SU-DHL-6 (cell line): ENCODE results near the gene SLC7A7.
"Not testable (repeated sequence)": the region's sequence is repeated elsewhere in the genome, so short reads cannot be mapped to it uniquely, and the experiment has no call there.

Source experiments
- H2AFZ ChIP-seq: fragments of 200-600 bp; sonication (generic); 2 replicates; pipeline ENCODE4 v1.6.1; 2014; ENCODE audit warnings: low read depth, mild to moderate bottlenecking, moderate library complexity, mixed read lengths, antibody characterized with exemption, low read length; ENCODE audit not compliant: severe bottlenecking
- H3F3A ChIP-seq: fragments of 200-600 bp; shearing (Covaris generic); 2 replicates; pipeline ENCODE4 v1.6.0; 2016; ENCODE audit warnings: antibody characterized with exemption, mild to moderate bottlenecking; ENCODE audit not compliant: insufficient read depth
- H3K27ac ChIP-seq: fragments of 200-600 bp; sonication (generic); 2 replicates; pipeline ENCODE4 v1.5.1; 2016; ENCODE audit warnings: low read depth, mild to moderate bottlenecking, low read length, moderate library complexity, mixed read lengths
- H3K27me3 ChIP-seq: fragments of 200-600 bp; sonication (generic), shearing (Covaris generic); 2 replicates; pipeline ENCODE4 v1.6.0; 2014; ENCODE audit warnings: mild to moderate bottlenecking, low read length
- H3K36me3 ChIP-seq: fragments of 200-600 bp; sonication (generic); 2 replicates; pipeline ENCODE4 v1.6.1; 2014; ENCODE audit warnings: mild to moderate bottlenecking, low read length, mixed read lengths
- H3K4me2 ChIP-seq: fragments of 300-600, 200-600 bp; shearing (Covaris generic), sonication (generic); 2 replicates; pipeline ENCODE4 v1.6.0; 2014; ENCODE audit warnings: low read length, low read depth, mild to moderate bottlenecking; ENCODE audit not compliant: poor library complexity, severe bottlenecking
- H3K4me3 ChIP-seq: fragments of 200-600 bp; sonication (generic); 2 replicates; pipeline ENCODE4 v1.5.1; 2014; ENCODE audit warnings: antibody characterized with exemption, low read length, mild to moderate bottlenecking, mixed read lengths; ENCODE audit not compliant: insufficient read depth, poor library complexity, severe bottlenecking
- H3K79me2 ChIP-seq: fragments of 200-600 bp; sonication (generic); 2 replicates; pipeline ENCODE4 v1.6.1; 2014; ENCODE audit warnings: mild to moderate bottlenecking, low read length, moderate library complexity; ENCODE audit not compliant: insufficient read depth
- H3K9ac ChIP-seq: fragments of 200-600 bp; sonication (generic); 2 replicates; pipeline ENCODE4 v1.7.0; 2014; ENCODE audit warnings: mild to moderate bottlenecking, low read length
- H3K9me2 ChIP-seq: fragments of 200-600 bp; sonication (generic); replicated peaks from 2 replicates; pipeline ENCODE4 v1.6.1; 2014; ENCODE audit warnings: low read length; ENCODE audit not compliant: insufficient read depth
- H3K9me3 ChIP-seq: fragments of 200-600 bp; sonication (generic); 2 replicates; pipeline ENCODE4 v1.6.1; 2014; ENCODE audit warnings: low read length, mixed read lengths; ENCODE audit not compliant: insufficient read depth
- H4K20me1 ChIP-seq: fragments of 200-600 bp; sonication (generic); 2 replicates; pipeline ENCODE4 v1.6.1; 2014; ENCODE audit warnings: low read depth, mild to moderate bottlenecking, antibody characterized with exemption, low read length, moderate library complexity, mixed read lengths
- CTCF ChIP-seq: fragments of 200-600 bp; sonication (generic); IDR thresholded peaks from one replicate; pipeline ENCODE4 v1.5.1; 2017; ENCODE audit warnings: antibody characterized with exemption, mild to moderate bottlenecking, low read length, moderate library complexity; ENCODE audit not compliant: insufficient read depth, poor library complexity, severe bottlenecking
- EZH2phosphoT487 ChIP-seq: fragments of 200-600 bp; sonication (generic), shearing (Covaris generic); conservative IDR thresholded peaks from 2 replicates; pipeline ENCODE4 v1.6.1; 2018; ENCODE audit warnings: mild to moderate bottlenecking, antibody characterized with exemption, low read length, moderate library complexity, mixed read lengths

Gene SLC7A7

DNA sequence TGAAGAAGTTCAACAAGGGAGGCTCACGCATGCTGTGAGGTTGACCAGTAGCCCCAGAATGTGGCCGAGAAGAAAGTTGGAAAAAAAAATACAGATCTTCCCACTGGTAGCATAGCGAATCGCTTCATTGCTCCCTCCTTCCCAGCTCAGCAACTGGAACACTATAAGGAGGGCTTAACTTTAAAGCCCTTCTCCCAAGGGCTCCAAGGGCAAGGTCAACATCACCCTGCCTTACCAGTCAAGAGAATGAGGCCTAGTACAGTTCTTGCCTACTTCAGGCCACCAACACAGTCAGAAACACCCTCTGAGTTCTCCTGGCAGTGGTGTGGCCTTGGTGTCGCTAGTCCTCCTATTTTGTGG lies 34.3 kb downstream of the SLC7A7 start:
- peak overlapping the region; percentile 9; the same call in 1 of the 2 replicates for H3K27ac ChIP-seq
- TF ChIP-seq CTCF (no peak), EZH2phosphoT487 (no peak)

DNA sequence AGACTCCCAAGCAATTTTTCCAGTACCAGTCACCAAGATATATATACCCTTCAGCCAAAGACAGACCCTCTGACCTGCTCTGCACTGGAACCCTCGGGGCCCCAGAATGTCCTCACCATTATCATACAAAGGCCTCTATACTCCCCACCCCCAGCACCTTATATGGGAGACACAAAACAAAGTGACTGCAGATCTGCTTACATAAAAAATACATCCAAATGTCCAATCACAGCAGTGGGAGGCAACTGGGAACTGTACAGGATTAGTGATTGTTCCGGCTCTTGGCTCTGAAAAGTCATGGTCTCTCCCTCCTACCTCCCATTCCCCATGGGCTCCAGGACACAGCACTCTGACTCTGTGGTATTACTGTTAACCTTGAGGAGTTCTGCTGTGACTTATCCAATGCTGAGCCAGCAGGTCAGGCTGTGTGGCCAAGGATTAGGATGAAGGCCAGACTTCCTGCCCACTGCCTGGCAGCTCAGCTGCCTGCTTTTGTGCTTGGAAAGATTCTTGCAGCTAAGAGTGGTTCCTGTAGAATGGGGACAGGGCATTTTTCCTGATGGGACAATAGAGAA lies 35.0 kb downstream of the SLC7A7 start:
- H3K27ac ChIP-seq: no peak overlapping the region
- no peak overlapping the region for H2AFZ ChIP-seq
- no peaks in the 10 kb centered on the region for H3K36me3 ChIP-seq
- no peak overlapping the region for H3K4me2 ChIP-seq
- no peak overlapping the region for H3K4me3 ChIP-seq
- no peaks in the 10 kb centered on the region for H3K79me2 ChIP-seq
- no peaks in the 10 kb centered on the region for H3K27me3 ChIP-seq
- TF ChIP-seq CTCF (no peak), EZH2phosphoT487 (no peak)
- H4K20me1 ChIP-seq: no peaks in the 10 kb centered on the region
- no peak overlapping the region for H3K9ac ChIP-seq
- no peaks in the 10 kb centered on the region for H3K9me2 ChIP-seq
- H3K9me3 ChIP-seq: no peaks in the 10 kb centered on the region
- H3F3A ChIP-seq: peaks cover 6% of the 10 kb centered on the region; the same call in 1 of the 2 replicates

More for the DNA sequence above, 34.3 kb downstream of the SLC7A7 start:
- no peaks in the 10 kb centered on the region for H3K9me2 ChIP-seq
- no peak overlapping the region; the same call in 1 of the 2 replicates for H3K9ac ChIP-seq
- no peaks in the 10 kb centered on the region for H3K27me3 ChIP-seq
- no peak overlapping the region for H2AFZ ChIP-seq
- H3K36me3 ChIP-seq: no peaks in the 10 kb centered on the region
- no peaks in the 10 kb centered on the region for H3K9me3 ChIP-seq
- H3K4me2 ChIP-seq: no peak overlapping the region
- H4K20me1 ChIP-seq: no peaks in the 10 kb centered on the region
- H3K4me3 ChIP-seq: no peak overlapping the region
- no peaks in the 10 kb centered on the region for H3K79me2 ChIP-seq
- peaks cover 6% of the 10 kb centered on the region; the same call in 1 of the 2 replicates for H3F3A ChIP-seq

- Histone ChIP-seq H3K9ac (no peak overlapping the region), H3K36me3 (no peaks in the 10 kb centered on the region), H4K20me1 (no peaks in the 10 kb centered on the region), H3K9me3 (no peaks in the 10 kb centered on the region), H3K27ac (no peak overlapping the region), H3K79me2 (no peaks in the 10 kb centered on the region), H3K27me3 (no peaks in the 10 kb centered on the region), H3F3A (peaks cover 13% of the 10 kb centered on the region; the same call in 1 of the 2 replicates), H2AFZ (no peak overlapping the region), H3K9me2 (no peaks in the 10 kb centered on the region), H3K4me3 (no peak overlapping the region), H3K4me2 (no peak overlapping the region)
- TF ChIP-seq CTCF: no peak
- no peak for TF ChIP-seq EZH2phosphoT487
Measured at GRCh38 chr14:22778084-22778483, 37.2 kb downstream of the SLC7A7 start.

DNA sequence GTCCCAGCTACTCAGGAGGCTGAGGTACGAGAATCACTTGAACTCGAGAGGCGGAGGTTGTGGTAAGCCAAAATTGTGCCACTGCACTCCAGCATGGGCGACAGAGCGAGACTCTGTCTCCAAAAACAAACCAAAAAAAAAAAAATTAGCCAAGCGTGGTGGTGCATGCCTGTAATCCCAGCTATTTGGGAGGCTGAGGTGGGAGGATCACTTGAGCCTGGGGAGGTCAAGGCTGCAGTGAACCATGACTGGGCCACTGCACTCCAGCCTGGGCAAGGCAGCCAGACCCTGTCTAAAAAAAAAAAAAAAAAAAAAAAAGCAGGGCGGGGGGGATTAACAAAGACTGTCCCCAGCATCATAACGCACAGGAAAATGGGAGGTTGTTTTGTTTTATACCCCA lies 38.4 kb downstream of the SLC7A7 start:
- H3K9ac ChIP-seq, H2AFZ ChIP-seq, H3K9me3 ChIP-seq, H3K4me2 ChIP-seq, H3K4me3 ChIP-seq, H3K9me2 ChIP-seq, H3K27ac ChIP-seq, H3K79me2 ChIP-seq, H3K36me3 ChIP-seq, H3K27me3 ChIP-seq, H4K20me1 ChIP-seq: not testable (repeated sequence)
- H3F3A ChIP-seq: peaks cover 20% of the 10 kb centered on the region; the same call in 1 of the 2 replicates
